GM21737 (cell line): ENCODE measurements around the gene KCTD7.
"Not testable (repeated sequence)": the region's sequence is repeated elsewhere in the genome, so short reads cannot be mapped to it uniquely, and the experiment has no call there.

Experiments
- ATAC-seq: cut with Tn5 transposase; IDR thresholded peaks from one replicate; pipeline ENCODE4 v1.9.1; 2021; ENCODE audit warnings: mild to moderate bottlenecking, moderate library complexity; ENCODE audit not compliant: unreplicated experiment

KCTD7 gene

GRCh38 chr7:66681491-66682349 lies 53.0 kb downstream of the KCTD7 start:
- ATAC-seq = peak; percentile 94

- ATAC-seq = no peak
These were observed 53.8 kb downstream of the KCTD7 start for GRCh38 chr7:66682350-66683093.

- not testable (repeated sequence) for ATAC-seq
These were observed 54.6 kb downstream of the KCTD7 start for GRCh38 chr7:66683094-66683769.

GRCh38 chr7:66683770-66684123 lies 55.1 kb downstream of the KCTD7 start:
- ATAC-seq = no peak

- not testable (repeated sequence) for ATAC-seq
These were observed 57.0 kb downstream of the KCTD7 start for GRCh38 chr7:66685663-66686062.

- no peak for ATAC-seq
These were observed 58.5 kb downstream of the KCTD7 start for GRCh38 chr7:66687186-66687585.

GRCh38 chr7:66687672-66688071 lies 59.0 kb downstream of the KCTD7 start:
- not testable (repeated sequence) for ATAC-seq

- no peak for ATAC-seq
These were observed 60.4 kb downstream of the KCTD7 start for GRCh38 chr7:66689081-66689480.

- no peak for ATAC-seq
These were observed 64.7 kb downstream of the KCTD7 start for GRCh38 chr7:66693331-66693730.
